ENCODE measurements around the gene TARBP1.

Gene TARBP1

DNA sequence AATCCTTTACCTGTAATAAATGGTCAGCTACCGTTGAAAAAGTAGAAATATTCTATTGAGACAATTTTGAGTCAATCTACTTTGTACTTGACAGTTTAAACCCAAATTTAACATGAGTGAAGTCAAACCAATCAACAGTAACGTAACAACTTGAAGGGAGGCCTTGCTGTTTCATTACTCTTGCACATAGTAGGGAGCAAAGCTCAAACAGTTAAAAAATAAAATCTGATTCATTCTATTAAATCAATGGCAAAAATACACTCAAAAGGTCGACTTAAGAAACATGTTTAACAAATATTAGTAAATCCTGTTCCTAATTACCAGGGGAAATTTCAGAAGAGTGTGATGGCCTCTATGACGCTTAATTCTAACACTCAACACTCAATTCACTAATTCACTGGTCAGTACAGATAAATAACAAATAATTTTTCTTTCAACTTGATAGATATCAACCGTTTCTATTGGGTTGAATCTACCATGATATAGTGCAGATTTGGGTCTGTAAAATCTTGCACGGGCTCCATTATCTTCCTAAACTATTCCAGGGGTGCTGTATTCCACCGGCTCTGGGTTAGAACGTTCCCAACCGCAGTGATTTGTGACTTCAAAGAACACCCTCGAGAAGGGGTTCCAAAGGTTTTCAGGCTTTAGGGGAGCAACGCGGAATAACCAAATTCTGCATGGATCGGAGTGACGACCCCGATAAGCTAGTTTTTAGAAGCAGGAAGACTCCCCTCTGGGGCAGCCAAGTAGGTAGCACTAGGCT, 1.4 kb downstream of the TARBP1 start:
- H3K56ac ChIP-seq (ENCODE audit: low read length) = peak overlapping the region; percentile 88
- DNase-seq = no peak

DNA sequence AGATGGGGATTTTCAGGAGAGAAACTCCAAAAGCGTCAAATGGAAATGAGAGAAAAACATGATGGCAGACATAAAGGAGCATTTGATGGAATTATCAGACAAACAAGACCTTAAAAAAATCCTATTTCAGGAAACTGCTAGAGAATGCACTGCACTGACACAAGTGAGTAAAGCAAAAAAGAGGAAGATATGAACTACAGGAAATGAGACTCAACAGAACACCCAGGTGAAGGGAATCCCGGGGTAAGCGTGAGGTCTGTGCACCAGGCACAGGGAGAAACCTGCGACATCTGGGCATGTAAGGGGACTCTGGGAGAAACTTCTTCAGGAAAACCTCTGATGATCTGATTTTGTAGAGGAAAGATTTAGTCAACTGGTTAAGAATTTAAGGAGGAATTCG, 2.8 kb downstream of the TARBP1 start:
- H3K36me3 ChIP-seq (ENCODE audit: control insufficient read depth, insufficient read depth, low read length) = no peaks in the 10 kb centered on the region
- H2BK5ac ChIP-seq (ENCODE audit: low read length) = no peak overlapping the region
- no peak overlapping the region for H3K4ac ChIP-seq (ENCODE audit: low read depth, low read length)
- no peak overlapping the region for H3K9ac ChIP-seq (ENCODE audit: low read length)
- H2AK5ac ChIP-seq (ENCODE audit: low read length) = no peak overlapping the region
- DNase-seq = no peak
- H3K79me1 ChIP-seq (ENCODE audit: low read length) = peaks cover 1% of the 10 kb centered on the region
- no peak overlapping the region for H3K23ac ChIP-seq (ENCODE audit: low read length)
- no peak overlapping the region for H2BK15ac ChIP-seq (replicated peaks; ENCODE audit: low read depth)
- H3K4me3 ChIP-seq (ENCODE audit: low read length) = no peak overlapping the region
- no peak overlapping the region for H4K8ac ChIP-seq (ENCODE audit: low read depth, low read length)
- no peaks in the 10 kb centered on the region for H3K27me3 ChIP-seq (ENCODE audit: insufficient read depth, low read length, poor library complexity)
- no peak overlapping the region for H3K4me2 ChIP-seq (ENCODE audit: low read length)
- no peak overlapping the region for H3K18ac ChIP-seq (ENCODE audit: low read length)
- no peak overlapping the region for H3K56ac ChIP-seq (ENCODE audit: low read length)
- WGBS (ENCODE audit: extremely low coverage, insufficient coverage, low lambda C conversion rate) = 100% methylated on average over 1 of the region's 5 CpGs
- H3K79me2 ChIP-seq (ENCODE audit: control insufficient read depth, insufficient read depth, low read length) = no peaks in the 10 kb centered on the region
- no peak overlapping the region for H2BK120ac ChIP-seq (ENCODE audit: low read depth, low read length)
- H3K27ac ChIP-seq (ENCODE audit: low read depth, low read length) = no peak overlapping the region
- H3K4me1 ChIP-seq (ENCODE audit: control insufficient read depth, low read depth, low read length) = peaks cover 2% of the 10 kb centered on the region
- H4K5ac ChIP-seq (ENCODE audit: low read length) = no peak overlapping the region

More for the DNA sequence above, 1.4 kb downstream of the TARBP1 start:
- peak overlapping the region; percentile 70 for H3K9ac ChIP-seq (ENCODE audit: low read length)
- H3K36me3 ChIP-seq (ENCODE audit: control insufficient read depth, insufficient read depth, low read length) = no peaks in the 10 kb centered on the region
- H2BK120ac ChIP-seq (ENCODE audit: low read depth, low read length) = no peak overlapping the region
- no peak overlapping the region for H2AK5ac ChIP-seq (ENCODE audit: low read length)
- H3K4ac ChIP-seq (ENCODE audit: low read depth, low read length) = no peak overlapping the region
- H3K4me2 ChIP-seq (ENCODE audit: low read length) = peak overlapping the region; percentile 91
- H4K8ac ChIP-seq (ENCODE audit: low read depth, low read length) = no peak overlapping the region
- H2BK5ac ChIP-seq (ENCODE audit: low read length) = no peak overlapping the region
- H3K79me2 ChIP-seq (ENCODE audit: control insufficient read depth, insufficient read depth, low read length) = no peaks in the 10 kb centered on the region
- peaks cover 1% of the 10 kb centered on the region for H3K79me1 ChIP-seq (ENCODE audit: low read length)
- H3K4me3 ChIP-seq (ENCODE audit: low read length) = peak overlapping the region; percentile 61
- H3K23ac ChIP-seq (ENCODE audit: low read length) = no peak overlapping the region
- no peak overlapping the region for H4K5ac ChIP-seq (ENCODE audit: low read length)
- H2BK15ac ChIP-seq (replicated peaks; ENCODE audit: low read depth) = no peak overlapping the region
- no peak overlapping the region for H3K18ac ChIP-seq (ENCODE audit: low read length)
- WGBS (ENCODE audit: extremely low coverage, insufficient coverage, low lambda C conversion rate) = no CpG with 5 or more reads among the region's 15 CpGs
- no peaks in the 10 kb centered on the region for H3K27me3 ChIP-seq (ENCODE audit: insufficient read depth, low read length, poor library complexity)
- peaks cover 2% of the 10 kb centered on the region for H3K4me1 ChIP-seq (ENCODE audit: control insufficient read depth, low read depth, low read length)
- H3K27ac ChIP-seq (ENCODE audit: low read depth, low read length) = no peak overlapping the region

DNA sequence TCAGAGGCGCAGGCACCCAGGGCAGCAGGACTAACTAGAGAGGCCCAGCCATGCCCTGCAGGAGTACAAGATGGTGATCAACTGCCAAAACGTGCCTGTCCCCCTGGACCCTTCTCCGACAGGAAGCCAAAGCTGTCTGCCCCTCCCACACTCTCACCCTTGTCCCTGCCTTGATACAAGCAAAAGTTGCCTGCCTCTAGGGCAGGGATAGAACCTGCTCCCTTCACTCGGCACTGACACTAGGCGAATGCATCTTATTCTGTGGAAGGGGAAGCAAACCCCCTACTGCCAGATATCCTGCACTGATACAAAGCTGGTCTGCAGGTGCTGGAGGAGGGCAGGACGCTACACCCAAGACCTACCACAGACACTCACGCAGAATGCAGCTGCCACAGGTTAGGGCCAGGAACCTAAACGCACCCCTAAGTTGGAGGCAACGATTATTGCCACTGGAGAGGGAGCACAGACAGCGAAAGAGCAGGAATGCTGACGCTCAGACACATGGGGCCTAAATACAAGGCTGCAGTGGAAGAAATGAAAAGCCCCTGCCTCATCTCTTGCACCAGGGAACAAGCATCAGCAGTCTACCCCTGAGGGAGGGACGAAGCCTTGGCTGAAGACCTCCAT, 3.7 kb downstream of the TARBP1 start:
- no CpG with 5 or more reads among the region's 12 CpGs for WGBS (ENCODE audit: extremely low coverage, insufficient coverage, low lambda C conversion rate)

DNA sequence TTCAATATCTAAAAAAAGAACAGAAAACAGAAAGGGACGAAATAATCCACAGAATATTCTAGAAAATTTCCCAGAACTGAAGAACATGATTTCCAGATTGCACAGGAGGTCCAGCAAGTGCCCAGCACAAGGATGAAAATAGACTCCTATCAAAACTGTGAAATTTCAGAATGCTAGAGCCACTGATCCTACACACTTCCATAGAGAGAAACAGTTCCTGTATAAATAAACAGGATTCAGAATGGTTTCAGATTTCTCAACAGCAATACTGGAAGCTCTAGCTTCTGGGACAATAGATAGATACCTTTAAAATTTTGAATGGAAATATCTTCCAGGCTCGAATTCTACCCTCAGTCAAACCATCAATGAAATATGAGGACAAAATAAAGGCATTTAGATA, 4.6 kb downstream of the TARBP1 start:
- Histone ChIP-seq H2BK15ac (replicated peaks; ENCODE audit: low read depth) (no peak overlapping the region), H2BK120ac (ENCODE audit: low read depth, low read length) (no peak overlapping the region), H3K27ac (ENCODE audit: low read depth, low read length) (no peak overlapping the region), H3K56ac (ENCODE audit: low read length) (no peak overlapping the region), H4K5ac (ENCODE audit: low read length) (no peak overlapping the region), H3K4me2 (ENCODE audit: low read length) (no peak overlapping the region), H2BK5ac (ENCODE audit: low read length) (no peak overlapping the region), H3K79me2 (ENCODE audit: control insufficient read depth, insufficient read depth, low read length) (no peaks in the 10 kb centered on the region), H3K27me3 (ENCODE audit: insufficient read depth, low read length, poor library complexity) (no peaks in the 10 kb centered on the region), H3K23ac (ENCODE audit: low read length) (no peak overlapping the region), H3K4ac (ENCODE audit: low read depth, low read length) (no peak overlapping the region), H3K18ac (ENCODE audit: low read length) (no peak overlapping the region), H2AK5ac (ENCODE audit: low read length) (no peak overlapping the region), H3K79me1 (ENCODE audit: low read length) (peaks cover 1% of the 10 kb centered on the region), H4K8ac (ENCODE audit: low read depth, low read length) (no peak overlapping the region), H3K9ac (ENCODE audit: low read length) (no peak overlapping the region), H3K36me3 (ENCODE audit: control insufficient read depth, insufficient read depth, low read length) (no peaks in the 10 kb centered on the region), H3K4me1 (ENCODE audit: control insufficient read depth, low read depth, low read length) (peaks cover 2% of the 10 kb centered on the region), H3K4me3 (ENCODE audit: low read length) (no peak overlapping the region)
- WGBS (ENCODE audit: extremely low coverage, insufficient coverage, low lambda C conversion rate) = no CpG with 5 or more reads among the region's 2 CpGs
- no peak for DNase-seq

More for the DNA sequence above, 3.7 kb downstream of the TARBP1 start:
- H3K23ac ChIP-seq (ENCODE audit: low read length) = no peak overlapping the region
- H2BK15ac ChIP-seq (replicated peaks; ENCODE audit: low read depth) = no peak overlapping the region
- H3K27ac ChIP-seq (ENCODE audit: low read depth, low read length) = no peak overlapping the region
- H2BK5ac ChIP-seq (ENCODE audit: low read length) = no peak overlapping the region
- H2AK5ac ChIP-seq (ENCODE audit: low read length) = no peak overlapping the region
- no peaks in the 10 kb centered on the region for H3K36me3 ChIP-seq (ENCODE audit: control insufficient read depth, insufficient read depth, low read length)
- no peak overlapping the region for H2BK120ac ChIP-seq (ENCODE audit: low read depth, low read length)
- no peak overlapping the region for H3K9ac ChIP-seq (ENCODE audit: low read length)
- H4K5ac ChIP-seq (ENCODE audit: low read length) = no peak overlapping the region
- H4K8ac ChIP-seq (ENCODE audit: low read depth, low read length) = no peak overlapping the region
- H3K27me3 ChIP-seq (ENCODE audit: insufficient read depth, low read length, poor library complexity) = no peaks in the 10 kb centered on the region
- DNase-seq = peak; percentile 32
- H3K4me2 ChIP-seq (ENCODE audit: low read length) = no peak overlapping the region
- peak overlapping the region; percentile 9 for H3K56ac ChIP-seq (ENCODE audit: low read length)
- H3K79me1 ChIP-seq (ENCODE audit: low read length) = peaks cover 1% of the 10 kb centered on the region
- no peak overlapping the region for H3K4ac ChIP-seq (ENCODE audit: low read depth, low read length)
- peaks cover 2% of the 10 kb centered on the region for H3K4me1 ChIP-seq (ENCODE audit: control insufficient read depth, low read depth, low read length)
- H3K18ac ChIP-seq (ENCODE audit: low read length) = no peak overlapping the region
- H3K79me2 ChIP-seq (ENCODE audit: control insufficient read depth, insufficient read depth, low read length) = no peaks in the 10 kb centered on the region
- no peak overlapping the region for H3K4me3 ChIP-seq (ENCODE audit: low read length)

DNA sequence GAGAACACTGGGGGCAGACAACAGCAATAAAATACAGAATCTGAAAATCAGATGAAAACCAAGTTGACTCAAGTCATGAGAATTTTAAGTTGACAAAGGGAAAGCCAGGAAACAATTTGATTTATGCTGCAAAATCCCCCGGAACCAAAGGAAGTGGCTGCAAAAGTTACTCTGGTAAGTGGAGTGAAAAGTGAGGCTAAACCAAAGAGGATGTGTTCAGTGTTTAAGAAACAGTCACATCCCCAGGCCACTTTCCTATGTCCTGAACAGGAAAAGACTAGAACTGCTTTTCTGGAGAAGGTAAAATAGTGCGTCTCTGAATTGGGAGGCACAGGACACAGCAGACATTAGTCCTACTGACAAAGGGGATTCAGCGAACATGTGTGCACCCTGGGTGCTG, 5.9 kb downstream of the TARBP1 start:
- Histone ChIP-seq H4K8ac (ENCODE audit: low read depth, low read length) (no peak overlapping the region), H3K36me3 (ENCODE audit: control insufficient read depth, insufficient read depth, low read length) (no peaks in the 10 kb centered on the region), H3K18ac (ENCODE audit: low read length) (no peak overlapping the region), H3K4me2 (ENCODE audit: low read length) (no peak overlapping the region), H4K5ac (ENCODE audit: low read length) (no peak overlapping the region), H3K27me3 (ENCODE audit: insufficient read depth, low read length, poor library complexity) (no peaks in the 10 kb centered on the region), H3K4me3 (ENCODE audit: low read length) (no peak overlapping the region), H3K23ac (ENCODE audit: low read length) (no peak overlapping the region), H3K79me2 (ENCODE audit: control insufficient read depth, insufficient read depth, low read length) (no peaks in the 10 kb centered on the region), H3K4me1 (ENCODE audit: control insufficient read depth, low read depth, low read length) (peaks cover 2% of the 10 kb centered on the region), H3K79me1 (ENCODE audit: low read length) (peaks cover 1% of the 10 kb centered on the region), H3K27ac (ENCODE audit: low read depth, low read length) (no peak overlapping the region), H3K56ac (ENCODE audit: low read length) (no peak overlapping the region), H3K9ac (ENCODE audit: low read length) (no peak overlapping the region), H3K4ac (ENCODE audit: low read depth, low read length) (no peak overlapping the region), H2BK120ac (ENCODE audit: low read depth, low read length) (no peak overlapping the region), H2AK5ac (ENCODE audit: low read length) (no peak overlapping the region), H2BK5ac (ENCODE audit: low read length) (no peak overlapping the region), H2BK15ac (replicated peaks; ENCODE audit: low read depth) (no peak overlapping the region)
- no CpG with 5 or more reads among the region's 3 CpGs for WGBS (ENCODE audit: extremely low coverage, insufficient coverage, low lambda C conversion rate)
- DNase-seq = no peak

Measured in mesendoderm (in vitro differentiated cells).